Fibroblast of lung (primary cell): ENCODE measurements around the gene TLX2.

ENCODE experiments used
- EZH2 ChIP-seq: IDR thresholded peaks from 2 replicates; pipeline ENCODE4 v1.5.1; 2012; ENCODE audit warnings: low read length, control low read depth, mild to moderate bottlenecking; ENCODE audit errors: missing control alignments
- TF ChIP-seq, protein P1 (sequence below), 2 donors: IDR thresholded peaks in 1 of 2; conservative IDR thresholded peaks in 1 of 2; 1 replicate in 1 of 2; 2 replicates in 1 of 2; pipeline ENCODE4 v1.5.1; 2011 to 2012; ENCODE audit warnings: low read length in 2 of 2, control low read depth in 1 of 2, inconsistent platforms in 1 of 2, low read depth in 1 of 2, mild to moderate bottlenecking in 1 of 2

DNA sequence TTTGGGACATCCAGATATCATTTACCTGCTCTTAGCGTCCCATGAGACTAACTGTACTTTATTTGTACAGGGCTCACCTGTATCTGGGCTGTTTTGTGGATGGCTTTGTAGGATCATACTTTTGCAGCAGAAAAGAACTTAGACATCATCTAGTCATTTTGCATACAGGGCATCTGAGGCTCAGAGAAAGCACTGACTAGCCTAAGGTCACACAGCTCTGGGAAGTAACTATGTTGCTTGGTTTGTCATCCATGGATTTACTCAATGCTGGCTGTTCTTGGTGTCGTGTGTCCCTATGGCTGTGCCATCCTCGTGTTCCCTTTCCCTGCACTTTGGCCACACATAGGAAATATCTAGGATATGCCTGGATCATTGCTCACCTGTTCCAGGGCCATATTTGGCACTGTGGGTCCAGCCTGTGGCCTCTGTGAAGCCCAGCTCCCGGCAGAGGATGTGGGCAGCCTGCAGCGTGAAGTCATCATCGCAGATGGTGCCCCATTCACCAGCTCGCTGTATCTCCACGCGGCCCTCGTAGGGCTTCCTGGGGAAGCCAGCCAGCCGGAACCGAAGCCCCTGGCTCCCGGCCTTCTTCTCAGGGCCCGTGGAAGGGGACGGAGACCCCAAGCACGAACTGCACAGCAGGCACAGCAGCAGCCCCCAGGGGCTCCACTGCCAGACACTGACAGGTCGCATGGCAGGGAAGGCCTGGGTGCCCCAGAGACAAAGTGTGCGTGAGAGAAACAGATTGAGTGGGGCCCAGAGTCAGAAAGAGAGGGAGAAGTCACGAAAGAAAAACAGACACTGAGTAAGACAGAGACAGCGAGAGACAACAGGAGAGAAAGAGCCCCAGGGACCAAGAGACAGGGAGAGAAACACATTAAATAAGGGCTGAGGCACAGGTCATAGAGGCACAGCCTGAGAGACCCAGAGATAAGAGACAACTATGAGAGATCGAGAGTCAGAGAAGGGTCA lies 38.0 kb downstream of the TLX2 start:
- TF ChIP-seq, protein P1, sequence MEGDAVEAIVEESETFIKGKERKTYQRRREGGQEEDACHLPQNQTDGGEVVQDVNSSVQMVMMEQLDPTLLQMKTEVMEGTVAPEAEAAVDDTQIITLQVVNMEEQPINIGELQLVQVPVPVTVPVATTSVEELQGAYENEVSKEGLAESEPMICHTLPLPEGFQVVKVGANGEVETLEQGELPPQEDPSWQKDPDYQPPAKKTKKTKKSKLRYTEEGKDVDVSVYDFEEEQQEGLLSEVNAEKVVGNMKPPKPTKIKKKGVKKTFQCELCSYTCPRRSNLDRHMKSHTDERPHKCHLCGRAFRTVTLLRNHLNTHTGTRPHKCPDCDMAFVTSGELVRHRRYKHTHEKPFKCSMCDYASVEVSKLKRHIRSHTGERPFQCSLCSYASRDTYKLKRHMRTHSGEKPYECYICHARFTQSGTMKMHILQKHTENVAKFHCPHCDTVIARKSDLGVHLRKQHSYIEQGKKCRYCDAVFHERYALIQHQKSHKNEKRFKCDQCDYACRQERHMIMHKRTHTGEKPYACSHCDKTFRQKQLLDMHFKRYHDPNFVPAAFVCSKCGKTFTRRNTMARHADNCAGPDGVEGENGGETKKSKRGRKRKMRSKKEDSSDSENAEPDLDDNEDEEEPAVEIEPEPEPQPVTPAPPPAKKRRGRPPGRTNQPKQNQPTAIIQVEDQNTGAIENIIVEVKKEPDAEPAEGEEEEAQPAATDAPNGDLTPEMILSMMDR (conservative IDR thresholded peaks at IDR 0.05 in 1 of 2, IDR thresholded peaks at IDR 0.05 in 1 of 2; ENCODE audit: low read depth in 1 of 2, low read length in 2 of 2) = no peak
- no peak for TF ChIP-seq EZH2
